HEK293 (cell line): ENCODE measurements around the gene GLT8D2.

Experiments
- CTCF ChIA-PET: fragments of 350-600 bp; formaldehyde crosslinking; extraction: SDS; loops from one replicate; lab custom pipeline; 2021; ENCODE audit warnings: antibody characterized with exemption; lab: Yijun Ruan, JAX
- POLR2A ChIA-PET: fragments of 300-600 bp; formaldehyde crosslinking; extraction: SDS; loops from one replicate; lab custom pipeline; 2020; ENCODE audit warnings: antibody characterized with exemption, inconsistent platforms; lab: Yijun Ruan, JAX
- H3K27ac ChIP-seq: fragments of 200-500 bp; sonication (Bioruptor generic); 2 replicates; pipeline ENCODE4 v1.5.1; 2014; ENCODE audit warnings: low read depth, low read length, control low read depth, inconsistent platforms; ENCODE audit errors: extremely low read depth
- H3K36me3 ChIP-seq, 2 experiments: fragments of 200-500 bp in 1 of 2; sonication (Bioruptor generic) in 1 of 2; 1 replicate in 1 of 2; 2 replicates in 1 of 2; pipeline ENCODE4 v1.5.1; 2014 to 2017; ENCODE audit warnings: inconsistent platforms in 2 of 2, low read length in 2 of 2; ENCODE audit not compliant: control insufficient read depth in 2 of 2, insufficient read depth in 1 of 2
- H3K4me1 ChIP-seq: fragments of 200-500 bp; sonication (Bioruptor generic); 2 replicates; pipeline ENCODE4 v1.5.1; 2014; ENCODE audit warnings: mild to moderate bottlenecking, low read length, inconsistent platforms; ENCODE audit not compliant: control insufficient read depth, insufficient read depth
- H3K4me3 ChIP-seq: 2 replicates; pipeline ENCODE4 v1.5.1; 2011; ENCODE audit warnings: low read depth, mild to moderate bottlenecking, control low read depth, low read length, moderate library complexity
- H3K9me3 ChIP-seq: fragments of 200-500 bp; sonication (Bioruptor generic); 2 replicates; pipeline ENCODE4 v1.5.1; 2014; ENCODE audit warnings: low read depth, low read length, inconsistent platforms; ENCODE audit not compliant: control insufficient read depth, insufficient read depth
- ATF2 ChIP-seq: fragments of 450-650 bp; formaldehyde crosslinking; IDR thresholded peaks from 2 replicates; pipeline ENCODE4 v1.5.1; 2016; ENCODE audit warnings: missing biosample characterization, missing genetic modification characterization, low read depth
- EGR2 ChIP-seq: fragments of 450-650 bp; formaldehyde crosslinking; IDR thresholded peaks from 2 replicates; pipeline ENCODE4 v1.5.1; 2016; ENCODE audit warnings: low read depth, missing biosample characterization, missing genetic modification characterization
- ELK4 ChIP-seq: IDR thresholded peaks from 2 replicates; pipeline ENCODE4 v1.6.1; 2011; ENCODE audit warnings: mild to moderate bottlenecking, low read depth, low read length, borderline replicate concordance
- GLI4 ChIP-seq: fragments of 450-650 bp; formaldehyde crosslinking; IDR thresholded peaks from 2 replicates; pipeline ENCODE4 v1.5.1; 2016; ENCODE audit warnings: missing biosample characterization, missing genetic modification characterization
- GLIS1 ChIP-seq: fragments of 450-650 bp; formaldehyde crosslinking; IDR thresholded peaks from 2 replicates; pipeline ENCODE4 v1.5.1; 2016; ENCODE audit warnings: missing biosample characterization, missing genetic modification characterization
- KLF16 ChIP-seq: fragments of 450-650 bp; formaldehyde crosslinking; IDR thresholded peaks from 2 replicates; pipeline ENCODE4 v1.5.1; 2017; ENCODE audit warnings: missing biosample characterization, missing genetic modification characterization
- KLF17 ChIP-seq: fragments of 450-650 bp; formaldehyde crosslinking; IDR thresholded peaks from 2 replicates; pipeline ENCODE4 v1.5.1; 2016; ENCODE audit warnings: missing biosample characterization, missing genetic modification characterization
- KLF7 ChIP-seq: fragments of 450-650 bp; formaldehyde crosslinking; IDR thresholded peaks from 2 replicates; pipeline ENCODE4 v1.5.1; 2016; ENCODE audit warnings: missing biosample characterization, missing genetic modification characterization, borderline replicate concordance
- OVOL3 ChIP-seq: fragments of 450-650 bp; formaldehyde crosslinking; IDR thresholded peaks from 2 replicates; pipeline ENCODE4 v1.5.1; 2016; ENCODE audit warnings: missing biosample characterization, missing genetic modification characterization
- REST ChIP-seq: fragments of 450-650 bp; formaldehyde crosslinking; IDR thresholded peaks from 2 replicates; pipeline ENCODE4 v1.5.1; 2016; ENCODE audit warnings: missing biosample characterization, missing genetic modification characterization
- SCRT1 ChIP-seq: fragments of 450-650 bp; formaldehyde crosslinking; IDR thresholded peaks from 2 replicates; pipeline ENCODE4 v1.5.1; 2016; ENCODE audit warnings: missing biosample characterization, missing genetic modification characterization, borderline replicate concordance
- SP2 ChIP-seq: fragments of 450-650 bp; formaldehyde crosslinking; IDR thresholded peaks from 2 replicates; pipeline ENCODE4 v1.5.1; 2016; ENCODE audit warnings: missing biosample characterization, missing genetic modification characterization
- SP3 ChIP-seq: fragments of 450-650 bp; formaldehyde crosslinking; IDR thresholded peaks from 2 replicates; pipeline ENCODE4 v1.5.1; 2016; ENCODE audit warnings: missing biosample characterization, missing genetic modification characterization
- SP7 ChIP-seq: fragments of 450-650 bp; formaldehyde crosslinking; IDR thresholded peaks from 2 replicates; pipeline ENCODE4 v1.5.1; 2016; ENCODE audit warnings: missing biosample characterization, missing genetic modification characterization
- TCF7L2 ChIP-seq: IDR thresholded peaks from 2 replicates; pipeline ENCODE4 v1.6.1; 2011; ENCODE audit warnings: low read depth, mild to moderate bottlenecking, inconsistent platforms, low read length, moderate library complexity, borderline replicate concordance
- ZBTB21 ChIP-seq: fragments of 450-650 bp; formaldehyde crosslinking; IDR thresholded peaks from 2 replicates; pipeline ENCODE4 v1.5.1; 2017; ENCODE audit warnings: missing biosample characterization, missing genetic modification characterization
- ZBTB8A ChIP-seq: fragments of 450-650 bp; formaldehyde crosslinking; IDR thresholded peaks from 2 replicates; pipeline ENCODE4 v1.5.1; 2016; ENCODE audit warnings: missing biosample characterization, missing genetic modification characterization
- ZNF10 ChIP-seq: fragments of 450-650 bp; formaldehyde crosslinking; IDR thresholded peaks from 2 replicates; pipeline ENCODE4 v1.5.1; 2017; ENCODE audit warnings: missing biosample characterization, missing genetic modification characterization
- ZNF114 ChIP-seq: fragments of 450-650 bp; formaldehyde crosslinking; IDR thresholded peaks from 2 replicates; pipeline ENCODE4 v1.5.0; 2017; ENCODE audit warnings: missing biosample characterization, missing genetic modification characterization
- ZNF155 ChIP-seq: fragments of 450-650 bp; formaldehyde crosslinking; IDR thresholded peaks from 2 replicates; pipeline ENCODE4 v1.5.1; 2016; ENCODE audit warnings: missing biosample characterization, missing genetic modification characterization
- ZNF169 ChIP-seq: fragments of 450-650 bp; formaldehyde crosslinking; IDR thresholded peaks from 2 replicates; pipeline ENCODE4 v1.5.1; 2016; ENCODE audit warnings: missing biosample characterization, missing genetic modification characterization
- ZNF174 ChIP-seq: fragments of 450-650 bp; formaldehyde crosslinking; IDR thresholded peaks from 2 replicates; pipeline ENCODE4 v1.5.0; 2017; ENCODE audit warnings: missing biosample characterization, mild to moderate bottlenecking, missing genetic modification characterization
- ZNF19 ChIP-seq: fragments of 450-650 bp; formaldehyde crosslinking; IDR thresholded peaks from 2 replicates; pipeline ENCODE4; 2016; ENCODE audit warnings: missing biosample characterization, missing genetic modification characterization, low read depth
- ZNF426 ChIP-seq: fragments of 450-650 bp; formaldehyde crosslinking; IDR thresholded peaks from 2 replicates; pipeline ENCODE4 v1.5.1; 2017; ENCODE audit warnings: missing biosample characterization, missing genetic modification characterization, mild to moderate bottlenecking, inconsistent platforms, moderate library complexity
- ZNF560 ChIP-seq: fragments of 450-650 bp; formaldehyde crosslinking; IDR thresholded peaks from 2 replicates; pipeline ENCODE4 v1.5.1; 2017; ENCODE audit warnings: missing biosample characterization, missing genetic modification characterization, borderline replicate concordance
- ZNF629 ChIP-seq: fragments of 450-650 bp; formaldehyde crosslinking; IDR thresholded peaks from 2 replicates; pipeline ENCODE4 v1.5.1; 2017; ENCODE audit warnings: missing biosample characterization, missing genetic modification characterization
- ZNF677 ChIP-seq: fragments of 450-650 bp; IDR thresholded peaks from 2 replicates; pipeline ENCODE4 v1.5.0; 2018; ENCODE audit warnings: missing biosample characterization, mild to moderate bottlenecking, missing genetic modification characterization, moderate library complexity
- ZNF768 ChIP-seq: fragments of 450-650 bp; formaldehyde crosslinking; IDR thresholded peaks from 2 replicates; pipeline ENCODE4 v1.5.1; 2018; ENCODE audit warnings: missing biosample characterization, mild to moderate bottlenecking, missing genetic modification characterization

Gene GLT8D2

GRCh38 chr12:103994235-103994634 is 55.8 kb downstream of the GLT8D2 start:
- Histone ChIP-seq H3K27ac (no peak overlapping the region), H3K9me3 (no peaks in the 10 kb centered on the region), H3K4me1 (no peaks in the 10 kb centered on the region), H3K4me3 (no peak overlapping the region), H3K36me3 (peaks cover 1 to 11% of the 10 kb centered on the region in 2 experiments)
- TF ChIP-seq ZNF174 (tag by site-specific recombination) (no peak), ZNF169 (tag by site-specific recombination) (no peak), TCF7L2 (no peak), EGR2 (tag by site-specific recombination) (no peak), ZBTB21 (tag by site-specific recombination) (no peak), OVOL3 (tag by site-specific recombination) (no peak), ZNF155 (no peak), ZNF629 (no peak), KLF7 (no peak)
- CTCF ChIA-PET = no interaction called here
- POLR2A ChIA-PET = no interaction called here

DNA sequence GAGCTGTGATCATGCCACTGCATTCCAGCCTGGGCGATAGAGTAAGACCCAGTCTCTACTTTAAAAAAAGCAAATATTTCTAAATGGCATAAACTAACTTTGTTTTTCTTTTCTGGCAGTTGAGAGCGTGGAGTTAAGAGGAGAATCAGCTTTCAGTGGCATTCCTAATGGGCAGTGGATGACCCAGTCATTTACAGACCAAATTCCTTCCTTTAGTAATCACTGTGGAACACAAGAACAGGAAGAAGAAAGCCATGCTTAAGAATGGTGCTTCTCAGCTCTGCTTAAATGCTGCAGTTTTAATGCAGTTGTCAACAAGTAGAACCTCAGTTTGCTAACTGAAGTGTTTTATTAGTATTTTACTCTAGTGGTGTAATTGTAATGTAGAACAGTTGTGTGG is 63.2 kb downstream of the GLT8D2 start:
- Histone ChIP-seq H3K4me1 (no peaks in the 10 kb centered on the region), H3K9me3 (no peaks in the 10 kb centered on the region), H3K36me3 (peaks cover 55 to 72% of the 10 kb centered on the region in 2 experiments), H3K4me3 (no peak overlapping the region), H3K27ac (no peak overlapping the region)
- TF ChIP-seq ZBTB8A (tag by site-specific recombination) (no peak), ZNF19 (no peak), ZNF677 (tag by site-specific recombination) (no peak), GLI4 (tag by site-specific recombination) (no peak), SP3 (tag by site-specific recombination) (no peak), GLIS1 (tag by site-specific recombination) (no peak), KLF16 (tag by site-specific recombination) (no peak), ATF2 (no peak), SP7 (tag by site-specific recombination) (no peak), ZNF426 (tag by site-specific recombination) (no peak), SCRT1 (no peak), KLF17 (no peak)
- ChIA-PET POLR2A (interaction anchor here (1.3 kb wide), 1 partner anchor 10 kb away, joined by 3 read pairs; no protein-coding TSS in a partner anchor), CTCF (interaction anchor here (0.7 kb wide), 1 partner anchor 858 kb away, joined by 3 read pairs; no protein-coding TSS in a partner anchor)

DNA sequence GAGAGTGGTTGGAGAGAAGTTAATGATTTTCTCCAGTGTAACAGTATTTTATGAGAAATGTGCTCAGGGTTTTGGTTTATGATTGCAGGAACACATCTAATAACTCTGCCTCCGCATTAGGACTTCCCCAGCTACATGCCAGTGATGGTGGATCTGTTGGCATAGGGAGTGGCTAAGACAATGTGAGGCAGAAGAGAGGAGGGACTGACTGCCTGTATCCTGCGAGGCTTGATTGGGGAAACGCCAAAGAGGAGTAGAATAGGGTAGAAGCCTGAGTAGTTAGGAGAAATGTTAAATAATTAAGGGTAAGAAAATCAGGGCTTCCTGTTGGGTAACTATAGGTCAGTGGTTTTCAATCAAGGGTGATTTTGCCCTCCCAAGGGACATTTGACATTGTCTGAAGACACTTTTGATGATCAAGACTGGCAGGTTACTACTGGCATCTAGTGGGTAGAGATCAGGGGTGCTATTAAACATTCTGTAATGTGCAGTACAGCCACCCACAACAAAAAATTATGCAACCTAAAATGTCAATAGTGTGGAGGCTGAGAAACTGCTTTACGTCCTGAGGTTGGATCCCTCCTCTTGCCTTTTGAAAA is 71.5 kb downstream of the GLT8D2 start:
- H3K4me1 ChIP-seq = no peaks in the 10 kb centered on the region
- no peaks in the 10 kb centered on the region for H3K9me3 ChIP-seq
- H3K4me3 ChIP-seq = no peak overlapping the region
- peaks cover 44 to 77% of the 10 kb centered on the region in 2 experiments for H3K36me3 ChIP-seq
- H3K27ac ChIP-seq = no peak overlapping the region
- CTCF ChIA-PET = no interaction called here
- POLR2A ChIA-PET = interaction anchor here (2.8 kb wide), 1 partner anchor 13 kb away, joined by 14 read pairs; the partner anchor contains the start of gene TDG
- no peak for TF ChIP-seq ELK4
- no peak for TF ChIP-seq ZNF10 (tag by site-specific recombination)
- no peak for TF ChIP-seq ZNF174 (tag by site-specific recombination)
- no peak for TF ChIP-seq SP2 (tag by site-specific recombination)
- no peak for TF ChIP-seq REST (tag by site-specific recombination)
- no peak for TF ChIP-seq ZNF560 (tag by site-specific recombination)
- TF ChIP-seq ZNF768 (tag by site-specific recombination) = no peak
- no peak for TF ChIP-seq ZNF114
- TF ChIP-seq KLF7 = no peak
